ENCODE results near the gene TMEM151A.

DNA sequence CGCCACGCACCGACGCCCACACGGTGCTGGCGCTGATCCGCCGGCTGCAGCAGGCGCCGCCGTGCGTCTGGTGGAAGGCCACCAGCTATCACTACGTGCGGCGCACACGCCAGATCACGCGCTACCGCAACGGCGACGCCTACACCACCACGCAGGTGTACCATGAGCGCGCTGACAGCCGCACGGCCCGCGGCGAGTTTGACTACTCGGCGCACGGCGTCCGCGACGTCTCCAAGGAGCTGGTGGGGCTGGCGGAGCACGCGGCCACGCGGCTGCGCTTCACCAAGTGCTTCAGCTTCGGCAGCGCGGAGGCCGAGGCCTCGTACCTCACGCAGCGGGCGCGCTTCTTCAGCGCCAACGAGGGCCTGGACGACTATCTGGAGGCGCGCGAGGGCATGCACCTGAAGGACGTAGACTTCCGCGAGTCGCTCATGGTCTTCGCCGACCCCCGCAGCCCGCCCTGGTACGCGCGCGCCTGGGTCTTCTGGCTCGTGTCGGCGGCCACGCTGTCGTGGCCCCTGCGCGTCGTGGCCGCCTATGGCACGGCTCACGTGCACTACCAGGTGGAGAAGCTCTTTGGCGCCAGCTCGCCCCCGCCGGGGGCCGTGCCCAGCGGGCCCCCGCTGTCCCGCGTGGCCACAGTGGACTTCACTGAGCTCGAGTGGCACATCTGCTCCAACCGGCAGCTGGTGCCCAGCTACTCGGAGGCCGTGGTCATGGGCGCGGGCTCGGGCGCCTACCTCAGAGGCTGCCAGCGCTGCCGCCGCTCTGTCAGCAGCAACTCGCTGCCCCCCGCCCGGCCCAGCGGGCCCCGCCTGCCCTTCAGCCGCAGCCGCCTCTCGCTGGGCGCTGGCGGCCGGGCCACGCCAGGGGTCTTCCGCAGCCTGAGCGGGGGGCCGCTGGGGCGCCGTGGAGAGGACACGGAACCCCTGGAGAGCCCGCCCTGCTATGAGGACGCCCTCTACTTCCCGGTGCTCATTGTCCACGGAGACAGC is 3.2 kb downstream of the TMEM151A start:
- TF ChIP-seq, protein P1, sequence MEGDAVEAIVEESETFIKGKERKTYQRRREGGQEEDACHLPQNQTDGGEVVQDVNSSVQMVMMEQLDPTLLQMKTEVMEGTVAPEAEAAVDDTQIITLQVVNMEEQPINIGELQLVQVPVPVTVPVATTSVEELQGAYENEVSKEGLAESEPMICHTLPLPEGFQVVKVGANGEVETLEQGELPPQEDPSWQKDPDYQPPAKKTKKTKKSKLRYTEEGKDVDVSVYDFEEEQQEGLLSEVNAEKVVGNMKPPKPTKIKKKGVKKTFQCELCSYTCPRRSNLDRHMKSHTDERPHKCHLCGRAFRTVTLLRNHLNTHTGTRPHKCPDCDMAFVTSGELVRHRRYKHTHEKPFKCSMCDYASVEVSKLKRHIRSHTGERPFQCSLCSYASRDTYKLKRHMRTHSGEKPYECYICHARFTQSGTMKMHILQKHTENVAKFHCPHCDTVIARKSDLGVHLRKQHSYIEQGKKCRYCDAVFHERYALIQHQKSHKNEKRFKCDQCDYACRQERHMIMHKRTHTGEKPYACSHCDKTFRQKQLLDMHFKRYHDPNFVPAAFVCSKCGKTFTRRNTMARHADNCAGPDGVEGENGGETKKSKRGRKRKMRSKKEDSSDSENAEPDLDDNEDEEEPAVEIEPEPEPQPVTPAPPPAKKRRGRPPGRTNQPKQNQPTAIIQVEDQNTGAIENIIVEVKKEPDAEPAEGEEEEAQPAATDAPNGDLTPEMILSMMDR (conservative IDR thresholded peaks at IDR 0.05; ENCODE audit: low read length) = no peak
- no peak for TF ChIP-seq EZH2phosphoT487 (IDR thresholded peaks at IDR 0.05; ENCODE audit: borderline replicate concordance)
